AG04450 (cell line): ENCODE measurements around the gene CIB4. TPM values are rescaled to one million over a fixed set of nuclear protein-coding genes. Genes with fewer than 3 reads are reported as not detected.

Experiments
- CTCF ChIA-PET: fragments of 300-600, 350-600 bp; formaldehyde crosslinking; extraction: SDS; loops from one replicate; lab custom pipeline; 2022; ENCODE audit warnings: antibody characterized with exemption, inconsistent platforms; lab: Charles Lee
- POLR2A ChIA-PET: fragments of 350-600 bp; formaldehyde crosslinking; extraction: SDS; loops from one replicate; lab custom pipeline; 2021; ENCODE audit warnings: antibody characterized with exemption, inconsistent platforms; lab: Yijun Ruan, JAX
- DNase-seq: peaks from one replicate; pipeline ENCODE4 v3.0.0-alpha.2; 2011; ENCODE audit warnings: low read depth, low spot score
- H3K27ac ChIP-seq: one replicate; pipeline ENCODE4 v1.5.1; 2012; ENCODE audit warnings: low read depth, low read length, control low read depth
- H3K27me3 ChIP-seq: one replicate; pipeline ENCODE4 v1.6.0; 2012; ENCODE audit warnings: low read length; ENCODE audit not compliant: control insufficient read depth, insufficient read depth
- H3K4me3 ChIP-seq: 2 replicates; pipeline ENCODE4 v1.5.1; 2011; ENCODE audit warnings: mild to moderate bottlenecking, low read depth, low read length, control low read depth
- H3K9me3 ChIP-seq: 2 replicates; pipeline ENCODE4 v1.5.1; 2012; ENCODE audit warnings: low read length; ENCODE audit not compliant: control insufficient read depth, insufficient read depth
- CTCF ChIP-seq: IDR thresholded peaks from 2 replicates; pipeline ENCODE4 v1.5.1; 2011; ENCODE audit warnings: low read depth, low read length, control low read depth, inconsistent platforms
- polyA plus RNA-seq: library from polyadenylated mRNA; depleted of rRNA; stranded (reverse); fragments of >200 nt; gene quantifications from 2 replicates; pipeline ENCODE4 v1.2.3, GENCODE V29; 2011

The CIB4 gene
- polyA plus RNA-seq, 1 experiment, result not detected

DNA sequence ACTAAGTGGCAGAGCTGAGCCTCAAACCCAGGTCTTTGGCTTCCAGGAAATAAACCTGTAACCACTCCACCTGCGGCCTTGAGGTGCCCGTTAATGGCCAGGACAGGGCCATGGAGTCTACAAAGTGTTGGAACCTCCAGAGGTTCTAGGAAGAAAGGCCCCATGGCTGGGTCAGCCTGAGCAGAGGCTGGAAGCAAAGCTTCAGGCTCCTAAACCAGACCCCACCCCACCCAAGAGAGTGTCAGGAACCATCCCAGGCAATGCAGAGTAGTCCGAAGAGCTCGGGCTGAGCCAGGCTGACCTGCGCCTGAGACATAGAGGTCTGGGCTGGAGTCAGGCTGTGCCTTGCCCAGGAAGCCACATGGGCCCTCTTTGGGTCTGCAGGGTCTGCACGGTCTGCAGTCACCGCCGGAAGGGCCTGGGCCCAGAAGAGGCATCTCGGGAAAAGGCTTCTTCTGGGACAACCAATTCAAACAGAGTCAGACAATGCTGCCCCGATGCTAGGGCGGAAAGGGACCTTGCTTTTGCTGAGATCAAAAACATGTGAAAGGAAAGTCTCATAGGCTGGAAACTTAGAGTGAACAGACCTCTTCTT is 6.4 kb downstream of the CIB4 start:
- Histone ChIP-seq H3K27ac (no peak overlapping the region), H3K27me3 (peaks cover 56% of the 10 kb centered on the region), H3K4me3 (no peak overlapping the region), H3K9me3 (no peaks in the 10 kb centered on the region)
- no peak for TF ChIP-seq CTCF
- CTCF ChIA-PET, result no interaction called here
- no peak for DNase-seq
- POLR2A ChIA-PET, result interaction anchor here (0.6 kb wide), 1 partner anchor 32 kb away, joined by 3 read pairs; no protein-coding TSS in a partner anchor

DNA sequence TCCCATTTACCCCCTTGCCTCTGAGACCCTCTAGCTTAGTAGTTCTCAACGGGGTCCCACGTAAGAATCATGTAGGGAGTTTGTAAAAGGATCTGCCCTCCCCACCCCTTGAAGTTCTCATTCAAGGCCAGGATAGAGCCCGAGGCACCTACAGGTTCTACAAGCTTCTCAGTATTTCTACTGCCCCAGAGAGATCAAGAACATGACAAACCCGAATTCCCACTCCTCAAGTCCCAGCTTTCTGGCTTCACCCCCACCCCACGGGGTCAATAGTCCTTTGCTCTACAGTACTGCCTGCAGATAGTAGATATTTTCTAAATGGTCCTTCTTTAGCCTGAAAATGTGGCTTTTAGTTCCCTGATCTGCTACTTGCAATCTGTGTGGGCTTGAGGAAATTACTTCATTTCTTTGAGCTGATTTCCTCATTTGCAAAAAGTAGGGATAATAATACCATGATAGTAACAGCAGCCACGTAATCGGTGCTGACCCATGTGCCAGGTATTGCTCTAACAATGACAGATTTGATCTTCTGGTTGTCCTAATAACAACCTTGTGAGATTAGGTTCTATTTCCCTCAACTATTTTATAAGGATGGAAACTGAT is 7.1 kb downstream of the CIB4 start:
- no peak for DNase-seq
- no peak overlapping the region for H3K4me3 ChIP-seq
- H3K27me3 ChIP-seq, result peaks cover 57% of the 10 kb centered on the region
- H3K27ac ChIP-seq, result no peak overlapping the region
- ChIA-PET CTCF (interaction anchor here (0.7 kb wide), 1 partner anchor 111 kb away, joined by 3 read pairs; no protein-coding TSS in a partner anchor), POLR2A (interaction anchor here (0.6 kb wide), 1 partner anchor 31 kb away, joined by 3 read pairs; no protein-coding TSS in a partner anchor)
- H3K9me3 ChIP-seq, result no peaks in the 10 kb centered on the region
- no peak for TF ChIP-seq CTCF

DNA sequence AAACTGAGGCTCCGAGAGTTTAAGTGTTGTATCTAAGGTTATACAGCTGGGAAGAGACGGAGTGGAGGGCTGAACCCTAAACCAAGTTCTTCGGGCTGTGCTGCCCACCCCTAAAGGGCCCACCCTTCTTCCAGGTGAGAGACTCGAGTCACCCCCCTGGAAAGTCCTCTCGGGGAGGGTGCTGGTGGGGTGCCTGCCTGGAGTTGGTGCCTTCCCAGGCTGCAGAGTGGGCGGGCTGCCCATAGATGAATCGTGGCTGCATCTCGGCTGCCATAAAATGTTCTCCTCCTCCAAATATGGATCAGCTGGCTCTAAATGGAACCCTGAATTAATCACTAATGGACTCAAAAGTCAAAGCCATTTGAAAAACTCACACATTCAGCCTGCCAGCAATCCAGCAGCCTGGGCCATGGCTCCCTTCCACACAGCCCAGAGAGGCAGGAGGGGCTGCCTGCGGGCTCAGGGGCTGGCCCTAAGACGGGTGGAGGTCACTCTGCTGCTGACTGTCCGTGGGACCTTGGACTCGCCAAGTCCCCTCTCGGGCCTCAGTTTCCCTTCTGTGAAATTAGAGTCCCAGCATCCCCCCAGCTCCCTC is 7.7 kb downstream of the CIB4 start:
- peaks cover 56% of the 10 kb centered on the region for H3K27me3 ChIP-seq
- H3K27ac ChIP-seq, result no peak overlapping the region
- DNase-seq, result no peak
- CTCF ChIA-PET, result interaction anchor here (0.7 kb wide), 1 partner anchor 112 kb away, joined by 3 read pairs; no protein-coding TSS in a partner anchor
- TF ChIP-seq CTCF, result no peak
- H3K4me3 ChIP-seq, result no peak overlapping the region
- POLR2A ChIA-PET, result no interaction called here
- H3K9me3 ChIP-seq, result no peaks in the 10 kb centered on the region

- H3K27me3 ChIP-seq, result peaks cover 51% of the 10 kb centered on the region
- no peak for TF ChIP-seq CTCF
- CTCF ChIA-PET, result no interaction called here
- POLR2A ChIA-PET, result no interaction called here
- no peak overlapping the region for H3K4me3 ChIP-seq
- no peak for DNase-seq
- no peaks in the 10 kb centered on the region for H3K9me3 ChIP-seq
- no peak overlapping the region for H3K27ac ChIP-seq
Observed at GRCh38 chr2:26632624-26633185, 8.5 kb downstream of the CIB4 start.
